CD4-positive, alpha-beta T cell treated with Interleukin-4 for 4 hours (primary cell): ENCODE measurements around the gene OPCML.

Source experiments
- DNase-seq: peaks from one replicate; pipeline ENCODE4 v3.0.0-alpha.2; 2020

OPCML gene

DNA sequence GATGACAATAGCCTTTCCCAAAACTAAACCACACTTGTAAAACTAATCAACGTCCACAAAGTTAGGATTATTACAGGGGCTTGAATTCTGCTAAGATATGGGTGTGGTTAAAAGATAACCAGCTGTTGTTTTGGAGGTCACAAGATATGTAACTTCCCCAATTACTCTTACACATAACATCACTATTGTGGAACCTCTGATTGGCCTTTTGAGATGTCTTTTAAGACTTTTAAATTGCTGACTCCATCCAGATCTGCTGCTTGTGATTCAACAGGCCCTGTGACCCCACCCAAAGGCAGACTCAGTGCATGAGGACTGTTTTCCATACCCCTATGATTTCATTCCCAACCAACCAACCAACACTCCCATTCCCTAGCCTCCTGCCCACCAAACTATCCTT is 893.9 kb downstream of the OPCML start:
- no peak for DNase-seq

DNA sequence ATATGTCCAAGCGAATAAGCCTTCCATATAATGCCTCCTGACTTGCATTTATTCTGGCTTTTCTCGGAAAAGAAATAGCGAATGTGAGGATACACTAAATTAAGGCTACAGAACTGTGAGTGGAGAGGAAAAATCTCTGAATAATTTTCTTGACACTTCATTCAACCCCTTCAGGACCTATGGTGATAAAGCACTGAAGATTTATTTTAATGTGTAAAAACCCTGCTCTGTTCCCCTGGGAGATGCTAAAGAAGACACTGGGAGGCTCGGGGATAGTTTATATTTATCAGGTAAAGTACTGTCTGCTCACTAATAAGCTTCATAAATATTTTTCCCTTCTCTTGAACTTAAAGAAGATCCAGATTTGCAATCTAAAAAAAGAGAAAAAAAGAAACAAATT is 895.8 kb downstream of the OPCML start:
- DNase-seq: no peak

DNA sequence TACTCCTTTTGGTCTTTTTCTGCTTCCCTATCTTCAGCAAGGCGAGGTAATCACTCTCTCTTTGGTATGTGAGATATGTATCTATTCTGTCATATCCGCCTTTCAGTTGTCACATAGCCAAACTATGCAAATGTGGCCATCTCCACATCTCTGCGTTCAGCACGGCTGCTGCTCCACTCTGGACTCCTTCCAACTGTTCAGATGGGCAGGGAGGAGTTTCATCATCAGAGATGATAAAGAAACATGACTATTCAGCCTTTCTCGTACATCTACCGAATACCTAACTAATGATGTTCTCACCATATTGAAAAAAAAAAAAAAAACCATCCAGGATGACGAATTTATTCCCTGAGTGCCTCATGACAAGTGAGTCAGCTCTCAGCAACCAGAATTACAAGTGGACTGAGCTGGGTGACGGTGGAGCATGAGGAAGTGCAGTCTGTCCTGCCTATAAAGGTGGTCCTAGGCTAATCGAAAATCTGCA is 899.6 kb downstream of the OPCML start:
- no peak for DNase-seq

DNA sequence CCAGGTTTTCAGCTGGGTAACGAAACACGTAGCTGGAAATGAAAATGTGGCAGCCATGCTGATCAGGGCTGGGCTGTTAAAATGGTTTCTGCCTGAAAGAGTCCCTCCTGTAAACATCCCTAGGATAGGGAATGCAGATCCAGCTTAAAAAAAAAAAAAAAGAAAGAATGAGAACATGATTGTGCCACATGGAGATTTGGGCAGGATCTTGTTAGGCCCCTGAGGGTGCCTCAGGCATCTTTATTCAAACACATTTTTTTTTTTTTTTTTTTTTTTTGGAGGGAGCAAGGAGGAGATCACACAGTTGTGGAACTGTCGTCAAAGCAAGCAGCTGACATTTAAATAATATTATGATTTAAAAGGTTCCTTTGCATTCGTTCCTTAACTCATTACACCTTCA is 900.3 kb downstream of the OPCML start:
- DNase-seq: no peak

DNA sequence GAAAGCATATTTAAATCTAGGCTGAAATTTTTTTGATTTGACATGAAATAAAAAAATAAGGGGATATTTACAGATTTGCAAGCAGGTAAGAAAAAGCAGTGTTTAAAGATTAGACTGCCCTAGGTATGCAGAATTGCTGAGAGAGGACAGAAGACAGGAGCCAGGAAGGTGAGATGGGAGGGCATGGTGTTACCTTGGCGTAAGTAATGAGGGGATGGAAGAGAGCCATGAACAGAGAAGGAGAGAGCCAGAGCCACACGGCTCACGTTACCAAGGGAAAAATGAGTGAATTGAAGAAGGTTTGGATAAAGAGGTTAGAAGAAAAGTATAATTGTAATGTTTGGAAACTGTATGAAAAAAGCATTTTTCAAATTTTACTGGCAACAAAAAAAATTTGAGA is 904.3 kb downstream of the OPCML start:
- DNase-seq: no peak

DNA sequence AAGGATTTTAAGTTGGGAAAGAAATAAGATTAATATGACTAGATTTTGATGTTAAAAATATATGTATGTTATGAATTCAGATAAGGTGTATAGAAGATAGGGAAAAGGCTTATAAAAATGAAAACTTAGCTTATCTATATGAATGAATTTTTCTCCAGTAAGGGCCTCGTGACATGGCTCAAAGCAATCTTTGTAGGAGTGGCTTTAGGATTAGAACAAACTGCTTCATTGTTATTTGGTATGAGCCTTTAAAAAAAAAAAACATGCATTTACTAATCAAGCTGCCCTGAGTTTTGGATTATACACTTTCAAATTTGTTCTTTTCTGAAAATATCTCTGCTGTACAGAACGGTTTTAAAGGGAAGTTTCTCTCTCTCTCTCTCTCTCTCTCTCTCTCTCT is 905.9 kb downstream of the OPCML start:
- no peak for DNase-seq

DNA sequence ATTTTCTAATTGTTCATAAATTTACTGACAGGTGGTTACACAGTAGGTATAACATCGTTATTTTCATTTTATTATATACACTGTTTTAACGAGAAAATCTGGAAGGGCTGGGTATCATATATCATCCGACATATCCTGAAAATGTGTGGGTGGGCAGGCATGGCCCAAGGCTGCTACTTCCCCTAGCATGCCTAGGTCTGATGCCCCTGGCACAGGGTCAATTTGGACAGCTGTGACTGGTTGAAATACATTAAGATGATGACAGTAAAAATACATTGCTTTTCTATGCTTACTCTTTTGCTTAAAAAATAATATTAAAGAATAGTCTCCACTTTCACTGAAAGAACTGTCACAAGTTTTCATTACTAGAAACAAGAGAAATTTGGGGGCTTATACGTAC is 908.8 kb downstream of the OPCML start:
- no peak for DNase-seq

DNA sequence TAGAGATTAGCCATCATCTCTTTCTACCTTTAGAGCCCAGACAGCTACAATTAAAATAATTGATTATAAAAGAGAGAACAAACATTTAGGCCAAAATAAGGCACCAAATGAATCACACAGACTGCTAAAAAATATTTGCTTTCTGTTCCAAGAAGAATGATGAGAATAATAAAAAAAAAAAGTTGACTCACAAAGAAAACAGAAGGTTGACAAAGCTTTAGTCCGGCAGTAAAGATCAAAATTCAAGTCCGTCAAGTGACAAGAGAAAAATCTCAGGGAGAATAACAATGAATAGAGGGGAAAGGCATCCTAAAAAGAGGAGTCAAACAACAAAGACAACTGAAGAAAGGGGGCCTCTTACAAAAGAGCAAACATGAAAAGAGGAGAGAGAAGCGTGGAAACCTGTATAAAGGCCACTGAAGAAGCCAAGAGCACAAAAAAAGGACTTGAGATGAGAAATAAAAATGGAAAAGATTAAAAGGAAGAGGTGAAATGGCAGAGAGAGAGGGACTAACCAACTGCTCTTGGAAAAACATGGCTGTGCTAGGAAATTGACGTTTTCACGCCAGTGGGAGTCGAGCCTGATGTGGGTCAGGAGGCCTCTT is 910.2 kb downstream of the OPCML start:
- DNase-seq: no peak

DNA sequence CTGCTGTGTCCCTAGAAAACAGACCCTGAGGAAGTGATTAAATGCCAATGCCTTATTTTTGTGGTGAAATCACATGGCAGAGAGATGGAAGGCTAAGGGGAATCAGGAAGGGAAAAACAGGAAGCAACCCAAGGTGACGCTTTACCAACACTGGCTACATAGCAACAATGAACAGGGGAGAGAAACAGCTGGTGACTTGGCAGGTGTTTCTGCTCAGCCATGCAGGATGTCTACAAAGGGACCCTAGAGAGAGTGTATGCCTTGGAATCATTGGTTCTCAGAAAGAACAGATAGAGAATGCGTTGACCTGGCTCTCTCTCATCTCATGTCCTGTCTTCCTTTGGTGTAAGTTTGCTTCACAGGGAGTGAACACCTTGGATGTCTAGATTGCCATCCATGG is 911.9 kb downstream of the OPCML start:
- no peak for DNase-seq

DNA sequence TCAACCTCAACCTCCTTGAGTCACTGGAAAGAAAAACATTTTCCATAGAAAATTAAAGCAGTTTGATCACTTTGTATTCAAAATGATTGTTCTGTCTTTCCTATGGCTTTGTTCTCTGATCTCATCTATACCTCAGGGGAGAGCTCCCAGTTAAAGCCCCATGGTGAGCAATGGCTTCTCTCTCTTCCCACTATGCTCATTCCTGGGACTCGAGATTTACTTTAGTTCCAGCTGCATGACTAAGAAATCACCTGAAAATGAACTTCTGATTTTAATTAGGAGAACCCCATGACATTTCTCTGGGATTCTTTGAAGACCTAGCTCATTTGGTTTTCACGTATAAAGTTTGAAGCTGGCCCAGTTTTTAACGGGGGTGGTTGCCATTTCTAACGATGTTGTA is 921.5 kb downstream of the OPCML start:
- DNase-seq: no peak

DNA sequence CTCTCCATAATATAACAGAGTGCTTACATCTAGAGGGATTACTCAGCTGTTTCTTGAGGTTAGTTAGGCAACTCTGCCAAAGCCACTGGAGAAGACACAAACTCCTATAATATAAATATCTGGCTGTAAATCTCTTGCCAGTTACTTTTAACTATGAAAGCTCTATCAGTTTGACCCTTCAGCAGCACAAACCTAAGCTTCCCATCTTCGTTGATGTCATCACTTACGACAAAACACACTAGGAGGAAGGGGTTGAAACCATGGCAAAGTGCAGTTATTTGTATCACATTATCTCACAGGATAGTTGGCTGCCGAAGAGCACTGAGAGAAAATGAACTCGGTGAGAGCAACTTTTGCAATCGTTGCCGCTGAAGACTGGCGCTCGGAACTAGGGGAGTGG is 922.1 kb downstream of the OPCML start:
- no peak for DNase-seq

DNA sequence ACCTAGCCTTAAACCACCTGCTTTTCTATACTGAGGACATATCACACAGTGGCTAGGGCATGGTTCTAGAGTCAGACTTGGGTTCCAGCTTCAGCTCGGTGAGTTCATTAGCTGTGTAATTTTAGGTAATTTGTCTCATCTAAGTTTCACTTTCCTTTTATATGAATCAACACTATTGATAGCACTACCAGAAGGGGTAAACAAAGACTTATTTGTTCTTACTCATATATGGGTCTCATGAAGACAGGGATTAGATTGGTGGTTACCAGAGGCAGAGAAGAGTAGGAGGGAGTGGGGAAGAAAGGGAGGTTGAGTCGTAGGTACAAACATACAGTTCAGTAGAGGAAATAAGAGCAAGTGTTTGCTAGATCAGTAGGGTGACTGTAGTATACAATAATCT is 924.7 kb downstream of the OPCML start:
- DNase-seq: no peak

DNA sequence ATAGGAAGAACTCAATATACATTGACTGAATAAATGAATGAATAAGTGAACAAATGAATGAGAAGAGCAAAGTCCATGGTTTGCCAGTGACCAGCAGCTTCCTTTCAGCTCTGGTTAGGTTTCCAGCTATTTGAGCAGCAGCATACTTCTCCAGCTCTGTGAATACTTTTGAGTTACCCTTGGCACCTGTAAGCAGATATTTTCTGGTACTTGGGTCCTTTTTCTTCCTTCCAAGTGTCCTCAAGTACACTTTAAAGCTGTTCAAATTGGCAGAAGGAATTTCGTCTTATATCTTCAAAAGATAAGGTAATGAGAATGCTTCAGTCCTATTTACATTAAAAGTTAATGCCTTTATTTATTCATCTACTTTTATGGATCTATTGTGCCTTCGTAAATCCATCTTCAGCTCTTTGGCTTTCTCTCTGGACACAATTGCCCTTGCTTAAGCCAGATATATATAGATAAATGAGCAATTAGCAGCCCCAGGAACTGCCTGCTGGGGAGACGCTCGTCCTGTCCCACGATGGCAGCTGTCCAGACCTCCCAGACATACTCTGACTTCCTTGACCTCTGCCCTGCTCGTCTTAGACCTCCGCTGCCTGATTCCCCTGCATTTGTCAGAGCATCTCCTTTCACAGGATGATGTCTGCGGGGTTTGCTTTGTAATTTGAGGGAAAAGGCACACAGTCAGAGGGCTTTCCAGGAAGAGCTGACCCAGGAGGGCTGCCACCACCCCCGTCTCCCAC is 926.3 kb downstream of the OPCML start:
- no peak for DNase-seq

DNA sequence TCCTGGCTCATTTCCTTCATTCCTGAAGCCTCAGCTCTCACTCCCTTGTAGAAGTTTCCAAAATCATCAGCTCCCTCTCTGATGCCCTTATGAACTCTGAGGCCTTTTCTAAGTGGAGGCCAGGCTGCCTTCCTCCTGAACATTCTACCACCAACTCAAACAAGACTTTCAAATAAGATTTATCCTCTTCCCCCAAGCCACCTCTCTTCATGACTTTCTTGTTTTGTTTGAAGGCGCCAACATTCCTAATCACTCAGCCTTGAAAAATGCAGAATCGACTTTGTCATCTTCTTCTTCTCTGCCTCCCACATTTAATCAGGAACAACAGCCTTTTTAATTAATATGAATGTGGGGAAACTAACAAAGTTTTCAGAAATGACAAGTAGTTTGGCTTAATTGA is 927.9 kb downstream of the OPCML start:
- no peak for DNase-seq

DNA sequence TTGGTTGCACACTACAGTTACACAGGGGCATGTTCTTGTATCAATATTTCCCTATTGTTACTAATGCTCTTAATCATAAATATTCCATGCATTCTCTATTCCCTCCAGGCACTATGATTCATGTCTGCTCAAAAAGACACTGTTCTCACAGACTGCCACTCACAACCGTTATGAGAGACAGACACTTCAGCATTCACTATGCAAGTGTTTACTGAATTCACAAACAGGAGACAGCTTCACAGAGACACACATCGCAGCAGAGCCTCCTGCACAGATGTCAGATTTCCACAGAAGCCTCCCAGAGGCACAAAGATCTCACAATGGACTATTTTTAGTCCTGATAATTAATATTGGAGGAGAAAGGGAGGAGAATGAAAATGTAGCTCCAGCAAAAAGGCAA is 930.4 kb downstream of the OPCML start:
- DNase-seq: no peak

DNA sequence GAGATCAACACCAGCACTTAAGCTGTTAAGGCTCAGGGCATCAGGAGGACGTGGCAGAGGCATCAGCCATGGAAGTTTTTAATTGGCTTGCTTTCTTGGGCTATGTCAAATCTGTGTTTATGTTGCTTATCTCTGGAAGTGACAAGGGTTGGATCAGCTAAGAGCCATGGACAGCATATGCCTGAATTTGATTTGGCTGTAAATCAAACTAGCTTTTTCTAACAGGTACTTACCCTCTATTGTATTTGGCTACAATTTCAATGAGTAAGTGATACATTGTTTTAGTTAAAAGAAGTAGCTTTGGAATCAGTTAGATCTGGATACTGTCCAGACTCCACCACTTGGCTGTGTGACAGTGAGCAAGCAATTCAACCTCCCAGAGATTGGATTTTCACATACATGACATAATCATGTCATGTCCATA is 936.6 kb downstream of the OPCML start:
- no peak for DNase-seq

DNA sequence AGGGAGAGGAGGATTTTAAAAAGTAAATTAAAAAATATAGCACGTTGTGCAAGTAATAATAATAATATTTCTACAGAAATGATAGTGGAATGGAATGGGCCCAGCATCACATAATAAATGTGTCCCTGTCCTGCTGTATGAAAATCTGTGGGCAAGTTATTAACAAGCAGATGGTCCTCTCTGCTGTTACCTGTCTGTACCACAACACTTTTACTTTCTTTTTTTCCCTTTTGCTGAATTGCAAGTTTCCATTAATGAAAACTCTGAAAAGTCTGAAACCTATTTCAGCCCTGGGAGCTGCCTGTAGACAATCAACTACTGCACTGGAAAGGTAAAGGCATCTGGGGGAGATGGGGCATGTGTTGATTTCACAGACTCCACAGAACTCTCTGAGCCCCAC is 937.1 kb downstream of the OPCML start:
- DNase-seq: no peak

DNA sequence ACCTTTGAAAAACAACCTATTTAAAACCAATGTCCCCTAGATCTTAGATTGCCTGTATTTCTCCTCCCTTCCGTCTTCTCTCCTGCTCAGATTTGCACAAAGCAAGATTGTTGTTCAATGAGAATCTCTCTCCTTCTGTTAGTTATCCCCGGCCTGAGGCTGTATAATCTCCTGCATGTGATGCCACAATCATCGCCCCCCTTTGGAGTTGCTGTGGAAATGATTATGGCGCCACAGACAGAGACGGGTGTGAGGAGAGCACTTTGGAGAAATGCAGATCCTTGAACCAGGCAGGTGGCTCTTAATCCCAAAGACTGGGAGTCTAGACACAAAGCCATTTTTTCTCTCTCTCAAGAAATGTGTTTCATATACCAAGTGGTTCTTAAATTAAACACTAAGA is 941.3 kb downstream of the OPCML start:
- DNase-seq: no peak

DNA sequence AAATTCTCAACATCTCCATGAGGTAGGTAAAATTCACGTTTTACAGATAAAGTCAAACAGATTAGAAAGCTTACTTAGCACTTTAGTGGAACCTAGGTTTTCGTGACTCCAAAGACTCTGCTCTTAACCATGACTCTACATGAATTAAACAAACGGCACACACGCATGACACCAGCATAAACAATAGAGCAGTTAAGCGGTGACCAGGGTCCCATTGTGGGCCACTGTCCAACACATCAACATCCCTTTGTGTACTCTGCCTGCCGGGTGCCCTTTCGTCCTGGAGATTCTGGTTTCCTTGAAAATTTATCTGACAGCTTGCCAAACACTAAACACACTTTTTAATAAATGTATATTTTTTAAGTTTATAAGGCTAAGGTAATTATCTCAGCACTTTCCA is 941.7 kb downstream of the OPCML start:
- DNase-seq: no peak

DNA sequence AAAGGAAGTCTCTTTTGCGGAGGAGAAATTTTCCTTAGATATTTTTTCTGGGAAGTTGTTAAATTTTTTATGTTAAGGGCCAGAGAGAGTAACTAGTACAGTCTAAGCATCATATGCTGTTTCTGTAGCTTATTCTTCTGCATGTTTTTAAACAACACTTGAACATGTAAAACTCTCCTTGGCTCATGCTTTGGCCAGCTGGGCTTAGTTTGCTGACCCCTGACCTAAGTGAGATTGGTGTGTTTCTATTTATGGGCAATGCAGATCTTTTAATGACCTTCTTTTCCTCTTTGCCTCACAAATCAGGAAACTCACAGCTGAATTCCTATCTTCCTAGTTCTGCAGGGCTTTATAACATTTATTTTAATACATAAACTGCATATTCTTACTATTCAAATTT is 942.5 kb downstream of the OPCML start:
- no peak for DNase-seq

DNA sequence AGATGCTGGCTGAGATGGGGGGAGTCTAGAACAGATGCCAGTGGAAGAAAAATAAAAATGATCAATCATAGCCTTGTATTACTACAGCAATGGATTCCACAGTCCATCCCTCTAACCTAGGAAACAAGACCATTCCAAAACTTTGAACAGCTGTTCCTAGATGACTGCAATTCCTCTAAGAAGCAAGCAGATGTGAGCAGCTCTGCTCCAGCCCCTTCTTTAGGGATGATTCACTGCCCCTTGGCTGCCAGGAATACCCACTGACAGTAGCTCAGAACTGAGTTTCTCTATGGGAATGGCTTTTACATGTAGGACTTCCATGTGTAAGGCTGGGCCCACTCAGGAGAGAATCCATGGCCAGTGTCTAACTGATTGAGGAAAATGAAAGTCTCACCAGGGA is 943.9 kb downstream of the OPCML start:
- DNase-seq: no peak

DNA sequence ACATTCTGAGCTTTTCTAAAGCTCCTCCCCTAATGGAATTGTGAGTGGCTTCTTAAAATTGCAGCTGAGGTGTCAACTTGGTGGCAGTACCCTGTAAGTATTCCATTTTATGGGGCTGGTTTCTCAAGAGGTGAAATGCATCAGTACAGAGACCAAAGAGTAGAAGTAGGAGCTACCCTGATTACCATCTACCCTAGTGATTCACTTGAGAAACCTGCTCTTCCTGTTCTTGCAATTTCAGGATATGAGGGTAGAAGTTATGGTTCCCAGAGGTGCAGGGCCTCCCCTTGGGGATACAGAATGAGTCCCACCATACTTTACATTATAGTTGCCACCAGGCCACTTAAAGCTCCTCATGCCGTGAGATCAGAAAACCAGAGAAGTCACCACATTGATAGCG is 944.6 kb downstream of the OPCML start:
- DNase-seq: no peak

DNA sequence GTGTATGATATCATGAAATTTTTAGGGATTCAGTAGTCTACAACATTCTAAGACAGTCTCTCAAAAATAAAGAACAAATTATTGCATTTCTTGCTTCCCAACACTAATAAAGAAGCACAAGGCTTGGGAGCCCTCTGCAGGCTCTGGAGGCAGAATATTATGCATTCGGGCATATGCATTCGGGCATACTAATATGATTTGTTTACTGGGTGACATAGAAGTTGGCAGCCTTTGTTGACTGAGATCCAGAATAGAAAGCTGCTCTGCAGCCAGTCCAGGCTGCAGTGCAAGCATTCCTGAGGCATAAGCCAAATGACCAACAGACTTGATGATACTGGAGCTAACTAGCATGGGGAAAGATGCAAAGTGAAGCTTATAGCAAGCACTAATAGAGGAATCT is 945.5 kb downstream of the OPCML start:
- no peak for DNase-seq

DNA sequence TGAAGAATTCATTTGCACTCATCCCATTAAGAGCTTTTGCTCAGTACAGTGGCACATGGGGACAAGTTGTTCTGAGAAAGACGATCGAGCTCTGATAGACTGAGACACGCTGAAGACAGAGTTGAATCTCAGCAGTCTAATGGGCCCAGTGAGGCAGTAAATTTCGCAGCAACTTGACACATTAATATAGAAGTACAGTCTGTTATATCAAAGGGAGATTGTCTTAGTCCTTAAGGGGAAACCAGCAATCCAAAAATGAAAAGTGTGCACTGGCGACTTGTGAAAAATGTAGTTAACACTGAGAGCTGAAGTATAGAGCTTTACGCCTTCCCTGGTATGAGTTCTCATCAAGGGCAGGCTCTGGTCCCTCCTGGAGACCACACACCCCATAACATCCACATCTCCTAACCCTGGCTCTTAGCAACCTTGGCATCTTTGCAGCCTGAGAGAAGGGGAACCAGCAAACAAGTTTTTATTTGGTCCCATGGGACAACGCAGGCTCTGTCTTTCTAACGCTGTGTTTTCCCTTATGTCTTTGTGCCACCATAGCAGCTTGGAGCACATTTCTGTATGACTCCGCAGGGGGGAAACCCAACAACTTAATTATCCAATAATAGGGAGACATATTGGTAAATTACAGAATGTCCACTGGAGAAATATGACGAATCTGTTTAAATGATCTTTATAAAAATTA is 952.5 kb downstream of the OPCML start:
- DNase-seq: no peak
